GM11168 (cell line): ENCODE results near the gene TEX19.
"Not testable (repeated sequence)": the region's sequence is repeated elsewhere in the genome, so short reads cannot be mapped to it uniquely, and the experiment has no call there.

Experiments
- in situ Hi-C: fragments of 300-500 bp; cut with MboI; formaldehyde crosslinking; loops from one replicate; pipeline ENCODE4 v1.12.0; 2022; ENCODE audit warnings: low sequenced_read_pairs; ENCODE audit not compliant: unreplicated experiment

Gene TEX19

DNA sequence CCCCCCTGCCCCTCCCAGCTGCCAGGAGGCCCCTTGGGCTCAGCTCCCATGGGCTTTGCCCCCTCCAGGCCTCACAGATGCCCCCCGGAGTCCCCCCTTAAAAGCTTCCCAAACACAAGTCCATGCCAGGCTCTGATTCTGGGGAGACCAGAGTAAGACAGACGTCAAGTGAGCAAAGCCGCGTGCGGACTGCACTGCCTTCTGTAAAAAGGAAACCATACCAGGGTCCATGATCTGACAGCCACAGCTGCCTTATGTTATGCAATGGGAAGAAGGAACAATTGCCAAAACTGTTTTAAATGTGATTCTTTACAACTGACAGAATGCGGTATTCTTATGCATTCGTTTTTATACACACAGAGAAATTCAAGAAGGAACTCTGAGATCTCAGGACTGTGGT is 41.2 kb downstream of the TEX19 start:
- in situ Hi-C loops = no loop called here

DNA sequence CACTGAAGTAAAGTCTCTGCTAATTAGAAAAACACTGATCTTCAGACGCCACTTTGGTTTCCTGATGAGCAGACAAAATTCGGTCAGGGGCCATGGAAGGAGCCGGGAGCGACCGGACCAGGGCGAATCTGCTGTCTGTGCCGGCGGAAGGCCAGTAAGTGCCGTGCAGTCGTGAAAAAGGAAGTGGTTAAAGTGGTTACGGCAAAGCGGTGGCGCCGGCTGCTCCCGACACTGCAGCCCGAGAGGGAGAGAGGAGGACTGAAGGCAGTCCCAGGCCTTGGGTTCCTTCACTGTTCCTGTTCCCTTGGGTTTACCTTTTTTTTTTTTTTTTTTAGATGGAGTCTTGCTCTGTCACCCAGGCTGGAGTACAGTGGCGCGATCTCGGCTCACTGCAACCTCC is 41.8 kb downstream of the TEX19 start:
- in situ Hi-C loops = no loop called here

DNA sequence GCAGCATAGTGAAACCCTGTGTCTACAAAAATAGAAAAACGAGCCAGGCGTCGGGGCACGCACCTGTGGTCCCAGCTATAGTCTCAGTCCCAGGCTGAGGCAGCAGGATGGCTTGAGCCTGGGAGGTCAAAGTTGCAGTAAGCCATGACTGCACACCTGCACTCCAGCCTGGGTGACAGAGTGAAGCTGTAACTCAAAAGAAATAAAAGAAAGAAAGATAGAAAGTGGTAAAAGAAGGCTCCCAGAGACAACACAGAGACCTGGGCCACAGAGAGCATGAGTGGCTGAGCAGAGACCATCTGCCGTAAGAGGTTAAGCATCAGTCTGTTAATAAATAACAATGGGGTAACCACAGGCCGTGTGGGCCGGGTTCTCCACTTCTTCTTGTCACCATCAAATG is 43.8 kb downstream of the TEX19 start:
- in situ Hi-C loops = no loop called here

DNA sequence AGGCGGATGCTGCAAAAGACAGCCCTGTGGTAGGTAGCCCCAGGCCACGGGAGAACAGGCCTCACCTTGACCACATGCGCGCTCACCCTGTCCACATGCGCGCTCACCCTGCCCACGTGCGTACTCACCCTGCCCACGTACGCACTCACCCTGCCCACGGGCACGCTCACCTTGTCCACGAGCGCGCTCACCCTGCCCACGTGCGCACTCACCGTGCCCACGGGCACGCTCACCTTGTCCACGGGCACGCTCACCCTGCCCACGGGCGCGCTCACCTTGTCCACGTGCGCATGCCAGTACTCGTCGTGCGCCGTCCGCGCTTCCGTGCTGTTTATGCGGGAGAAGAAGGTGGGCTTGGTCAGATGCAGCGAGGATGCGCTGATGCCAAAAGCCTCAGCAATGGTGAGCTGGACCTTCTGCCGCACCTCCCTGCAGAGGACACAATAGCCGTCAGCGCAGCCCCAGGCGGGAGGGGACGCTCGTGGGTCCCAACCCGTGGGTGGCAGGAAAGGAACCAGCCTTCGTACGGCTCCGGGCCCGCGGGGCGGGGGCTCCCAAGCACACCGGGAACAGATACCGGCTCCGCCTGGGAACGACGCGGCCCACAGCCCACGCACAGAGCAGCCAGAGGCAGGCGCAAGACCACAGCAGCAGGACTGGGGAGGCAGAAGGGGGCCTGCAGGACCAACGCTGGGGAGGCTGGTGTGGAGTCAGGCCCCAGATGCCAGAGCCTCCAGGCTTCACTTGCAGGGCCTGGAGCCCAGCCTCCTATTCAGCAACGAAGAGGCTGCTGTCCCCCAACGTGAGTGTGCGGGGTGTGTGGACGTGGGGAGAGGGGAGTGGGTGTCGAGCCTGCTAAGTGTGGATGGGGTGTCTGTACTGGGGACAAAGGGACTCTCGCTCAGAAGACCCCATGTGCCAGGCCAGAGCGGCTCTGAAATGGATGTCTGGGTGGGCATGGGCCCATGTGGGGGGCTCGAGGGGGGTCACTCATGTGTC is 44.9 kb downstream of the TEX19 start:
- in situ Hi-C loops = no loop called here

DNA sequence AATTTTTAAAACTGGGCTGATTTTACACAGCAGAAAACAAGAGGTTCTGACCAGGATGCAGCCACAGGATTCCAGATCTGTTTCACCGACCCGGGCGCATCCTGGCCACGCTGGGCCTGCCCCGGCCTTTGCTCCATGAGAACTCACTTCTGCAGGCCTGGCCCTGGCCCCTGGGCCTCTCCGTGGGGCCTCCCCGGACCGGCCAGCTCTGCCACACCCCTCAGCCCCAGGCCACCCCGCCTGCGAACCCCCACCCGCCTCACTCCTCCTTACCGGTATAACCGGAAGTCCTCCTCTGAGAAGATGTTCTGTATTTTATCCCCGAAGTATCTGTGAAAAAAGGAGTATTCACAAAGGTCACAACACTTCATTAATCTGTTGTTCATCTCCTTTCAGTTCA is 46.0 kb downstream of the TEX19 start:
- in situ Hi-C loops = no loop called here

- in situ Hi-C loops = no loop called here
Measured at GRCh38 chr17:82406131-82406671, 47.2 kb downstream of the TEX19 start.

DNA sequence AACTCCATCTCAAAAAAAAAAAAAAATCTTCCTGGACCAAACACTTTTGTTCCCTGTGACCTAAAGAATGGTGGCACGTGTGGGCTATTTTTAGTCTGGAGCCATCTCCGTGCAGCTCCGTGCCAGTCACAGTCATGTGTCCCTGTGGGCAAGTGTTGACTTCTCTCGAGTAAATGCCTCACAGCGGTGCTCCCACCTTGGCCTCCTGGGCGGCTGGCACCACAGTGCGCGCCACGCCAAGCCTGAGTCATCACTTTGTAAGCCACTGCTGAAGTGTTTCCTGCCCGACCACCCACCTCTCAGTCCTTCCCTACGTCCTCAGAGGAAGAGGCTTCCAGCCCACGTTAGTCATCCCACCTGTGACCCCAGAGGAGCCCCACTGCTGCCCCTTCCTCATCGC is 48.2 kb downstream of the TEX19 start:
- in situ Hi-C loops = no loop called here

- in situ Hi-C loops = no loop called here
Measured at GRCh38 chr17:82408288-82408937, 49.4 kb downstream of the TEX19 start.

DNA sequence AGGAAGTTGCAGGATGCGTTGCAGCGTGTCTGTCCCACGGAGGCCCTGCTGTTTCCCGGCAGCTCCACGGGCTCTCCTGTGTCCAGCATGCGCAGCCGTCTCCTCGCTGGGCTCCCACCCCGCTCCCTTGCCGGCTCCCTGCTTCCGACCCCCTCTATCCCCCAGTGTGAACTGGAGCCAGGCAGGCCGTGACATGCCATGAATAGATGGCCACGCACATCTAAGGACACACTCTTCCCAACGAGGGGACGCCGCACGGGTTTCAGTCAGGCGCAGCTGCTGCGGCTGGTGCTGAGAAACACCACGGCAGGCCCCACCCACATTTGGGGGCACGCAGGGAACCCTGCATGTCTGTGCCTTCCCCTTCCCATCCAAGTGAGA is 49.9 kb downstream of the TEX19 start:
- in situ Hi-C loops = no loop called here

- in situ Hi-C loops = no loop called here
Measured at GRCh38 chr17:82410014-82410716, 51.1 kb downstream of the TEX19 start.

DNA sequence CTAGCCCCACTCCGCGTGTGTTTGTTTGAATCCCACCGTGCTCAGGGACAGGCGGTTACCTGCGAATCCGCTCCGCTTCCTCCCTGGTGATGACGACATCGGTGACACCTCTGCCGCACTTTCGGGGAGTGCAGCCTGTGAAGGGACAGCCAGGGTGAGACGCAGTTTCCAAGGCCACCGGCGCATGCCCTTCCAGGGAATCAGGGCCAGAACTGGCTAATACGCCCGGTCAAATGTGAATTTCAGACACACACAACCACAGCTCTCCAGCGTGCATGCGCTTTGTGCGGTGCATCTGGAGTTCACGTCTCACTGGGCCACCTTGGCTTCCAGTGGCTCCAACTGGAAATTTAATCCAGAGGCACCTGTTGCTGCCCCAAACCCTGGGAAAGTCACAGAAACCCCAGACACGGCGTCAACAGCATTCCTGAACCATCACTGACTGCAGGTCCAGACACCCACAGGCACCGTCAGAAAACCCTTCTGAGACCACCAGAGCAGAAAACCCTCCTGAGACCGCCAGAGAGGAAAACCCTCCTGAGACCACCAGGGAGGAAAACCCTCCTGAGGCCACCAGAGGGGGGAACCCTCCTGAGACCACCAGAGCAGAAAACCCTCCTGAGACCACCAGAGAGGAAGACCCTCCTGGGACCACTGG is 52.5 kb downstream of the TEX19 start:
- in situ Hi-C loops = no loop called here

- in situ Hi-C loops = not testable (repeated sequence)
Measured at GRCh38 chr17:82412081-82412480, 53.0 kb downstream of the TEX19 start.

GRCh38 chr17:82412535-82413520 is 53.8 kb downstream of the TEX19 start:
- in situ Hi-C loops = no loop called here
